GM21447 (cell line): ENCODE data around the gene ATP8B4.

Experiments
- ATAC-seq: cut with Tn5 transposase; IDR thresholded peaks from one replicate; pipeline ENCODE4 v1.9.1; 2021; ENCODE audit not compliant: unreplicated experiment

ATP8B4 gene

DNA sequence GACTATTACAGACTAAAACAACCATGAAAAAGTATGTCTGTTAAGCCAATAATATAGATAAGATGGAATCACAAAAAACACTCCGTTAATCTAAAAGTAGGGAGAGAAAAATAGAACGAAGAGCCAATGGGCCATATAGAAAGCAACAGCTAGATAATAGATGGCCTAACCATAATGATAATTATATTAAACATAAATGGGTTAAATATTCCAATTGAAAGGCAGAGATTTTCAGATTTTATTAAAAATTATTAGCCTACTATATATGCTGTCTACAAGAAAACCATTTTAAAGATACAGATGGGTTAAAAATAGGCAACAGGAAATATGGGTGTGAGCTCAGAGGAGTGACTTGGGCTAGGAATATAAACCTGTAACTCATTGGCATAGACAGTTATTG is 76.3 kb downstream of the ATP8B4 start:
- no peak for ATAC-seq

DNA sequence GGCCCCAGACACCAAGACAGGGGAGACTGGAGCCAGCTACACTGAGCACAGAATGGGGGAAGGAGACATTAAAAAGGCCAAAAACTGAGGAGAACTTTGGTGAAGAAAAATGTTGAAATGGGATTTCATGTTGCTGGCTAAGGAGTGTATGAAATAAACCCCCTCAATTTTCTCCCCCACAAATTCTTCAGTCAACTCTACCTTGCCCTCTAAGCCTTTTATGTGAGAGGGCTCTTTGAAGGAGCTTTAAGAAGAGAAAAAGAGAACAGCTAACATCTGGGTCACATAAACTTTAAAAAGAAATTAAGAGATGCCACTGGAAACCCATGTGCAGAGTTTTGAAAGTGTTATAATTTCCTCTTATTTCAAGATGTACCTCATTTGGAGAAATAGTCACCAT is 88.6 kb downstream of the ATP8B4 start:
- no peak for ATAC-seq

DNA sequence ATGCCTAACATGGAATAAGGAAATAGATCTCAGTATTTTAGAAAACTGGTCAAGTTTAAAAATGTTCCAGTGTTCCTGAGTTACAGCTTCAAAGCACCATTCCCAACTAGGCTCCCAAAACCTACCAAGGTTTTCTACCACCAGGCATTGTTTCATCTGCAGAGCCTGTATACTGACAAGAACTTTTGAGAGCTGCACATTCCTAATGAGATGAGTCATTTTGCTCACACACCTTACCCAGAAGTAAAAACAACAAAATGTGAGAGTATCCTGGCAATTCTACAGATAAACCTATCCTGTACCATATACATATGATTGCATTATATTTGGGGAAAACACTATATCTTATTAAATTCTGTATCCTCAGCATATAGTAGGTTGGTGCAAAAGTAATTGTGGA is 90.7 kb downstream of the ATP8B4 start:
- ATAC-seq, result no peak

DNA sequence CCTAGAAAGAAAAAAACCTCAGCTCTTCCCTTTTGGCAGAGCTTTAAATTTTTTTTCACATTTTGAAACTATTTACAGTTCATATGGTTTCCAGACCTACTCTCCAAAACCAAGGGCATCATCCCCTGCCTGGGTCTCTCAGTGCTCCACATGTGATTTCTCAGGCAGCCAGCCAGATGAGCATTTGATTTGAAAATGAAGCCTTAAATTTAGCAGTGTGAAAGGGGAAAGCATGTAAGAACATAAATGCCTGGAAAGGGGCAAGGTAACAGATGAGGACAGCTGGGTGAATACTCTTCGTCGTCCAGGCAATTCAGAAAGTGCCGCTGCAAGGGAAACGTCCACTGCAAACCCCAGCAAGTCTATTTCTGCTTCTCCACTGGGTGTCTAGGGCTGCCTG is 94.8 kb downstream of the ATP8B4 start:
- no peak for ATAC-seq

DNA sequence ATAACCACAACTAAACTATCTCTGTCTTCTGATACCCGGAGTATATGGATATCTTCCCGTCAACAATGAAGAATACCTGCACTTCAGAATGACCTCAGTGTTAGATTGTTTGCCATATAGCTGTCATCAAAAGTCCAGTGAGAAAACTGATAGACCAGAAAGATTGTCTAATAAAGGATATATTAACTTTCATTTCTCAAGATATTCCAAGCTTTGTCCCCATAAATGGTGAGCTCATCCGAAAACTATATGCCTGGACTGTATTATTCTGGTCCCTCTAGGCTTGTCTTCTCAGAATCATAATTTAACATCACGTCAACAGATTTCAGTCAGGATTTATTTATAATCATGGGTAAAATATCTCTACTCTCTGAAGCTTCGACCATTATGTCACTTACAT is 100.5 kb downstream of the ATP8B4 start:
- ATAC-seq, result no peak

DNA sequence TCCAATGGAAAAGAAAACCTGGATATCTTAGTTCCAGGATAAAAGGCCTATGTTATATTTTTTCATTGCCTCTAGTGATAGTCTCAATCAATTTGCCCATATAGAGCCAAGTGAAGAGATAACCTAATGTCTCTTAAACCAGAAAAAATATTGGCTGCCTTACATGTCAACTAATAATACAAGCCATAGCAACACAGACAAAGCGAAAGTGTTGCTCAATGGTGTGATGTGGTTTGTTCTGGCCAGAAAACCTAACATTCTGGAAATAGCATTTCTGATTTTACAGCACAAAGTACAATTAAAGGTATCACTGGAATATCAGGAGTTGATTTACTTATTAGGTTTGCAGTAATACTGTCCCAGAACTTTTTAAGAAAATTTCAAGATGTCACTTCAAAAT is 101.5 kb downstream of the ATP8B4 start:
- no peak for ATAC-seq

DNA sequence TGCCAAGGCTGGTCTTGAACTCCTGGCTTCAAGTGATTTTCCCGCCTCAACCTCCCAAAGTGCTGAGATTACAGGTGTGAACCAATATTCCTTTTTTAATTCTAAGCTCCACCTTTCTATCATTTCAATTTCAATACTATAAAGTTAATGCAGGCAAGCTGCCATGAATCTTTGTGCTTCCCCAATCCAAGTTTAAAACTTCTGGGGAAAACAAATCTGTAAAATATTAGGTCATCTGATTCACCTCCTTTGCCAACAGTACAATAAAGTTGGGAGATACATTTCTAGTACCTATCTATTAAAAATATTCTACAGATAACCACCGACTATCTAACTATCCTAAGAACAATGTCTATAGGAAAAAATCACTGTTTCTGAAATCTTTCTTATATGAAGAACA is 102.1 kb downstream of the ATP8B4 start:
- no peak for ATAC-seq

DNA sequence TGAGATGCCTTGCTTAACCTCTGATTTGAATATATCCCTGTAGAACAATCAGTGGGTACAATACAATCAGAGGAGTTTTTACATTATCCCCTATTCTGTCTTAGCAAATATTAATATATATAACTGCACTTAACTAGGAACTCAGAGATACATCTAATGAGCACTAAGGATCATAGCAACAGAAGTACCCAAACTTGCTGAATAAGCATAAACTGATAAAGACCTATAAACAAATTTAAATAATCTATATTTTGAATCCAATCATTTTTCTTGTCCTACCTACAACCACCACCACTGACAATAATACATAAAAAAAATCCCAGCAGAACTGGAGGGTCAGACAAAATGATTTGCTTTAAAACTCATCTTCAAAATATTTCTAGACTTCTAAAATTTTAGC is 106.2 kb downstream of the ATP8B4 start:
- ATAC-seq, result no peak

DNA sequence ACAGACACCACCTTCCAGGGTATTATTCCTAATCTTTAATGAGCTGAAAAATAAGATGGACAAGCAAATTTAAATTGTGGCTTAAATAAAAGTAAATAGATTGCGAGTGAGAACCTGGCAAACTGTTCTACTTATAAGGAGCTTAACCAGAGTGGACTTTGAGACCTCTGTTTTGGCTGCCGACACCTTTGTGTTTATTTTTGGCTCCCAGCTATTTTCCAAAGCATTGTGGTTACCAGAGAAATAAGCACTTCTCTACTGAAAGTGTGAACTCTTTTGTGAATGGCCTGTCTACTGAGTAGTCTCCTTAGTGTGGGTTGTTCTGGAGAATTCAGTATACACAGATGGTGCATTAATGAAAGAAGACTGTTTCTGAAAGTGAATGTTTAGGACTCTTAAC is 109.4 kb downstream of the ATP8B4 start:
- ATAC-seq, result no peak

DNA sequence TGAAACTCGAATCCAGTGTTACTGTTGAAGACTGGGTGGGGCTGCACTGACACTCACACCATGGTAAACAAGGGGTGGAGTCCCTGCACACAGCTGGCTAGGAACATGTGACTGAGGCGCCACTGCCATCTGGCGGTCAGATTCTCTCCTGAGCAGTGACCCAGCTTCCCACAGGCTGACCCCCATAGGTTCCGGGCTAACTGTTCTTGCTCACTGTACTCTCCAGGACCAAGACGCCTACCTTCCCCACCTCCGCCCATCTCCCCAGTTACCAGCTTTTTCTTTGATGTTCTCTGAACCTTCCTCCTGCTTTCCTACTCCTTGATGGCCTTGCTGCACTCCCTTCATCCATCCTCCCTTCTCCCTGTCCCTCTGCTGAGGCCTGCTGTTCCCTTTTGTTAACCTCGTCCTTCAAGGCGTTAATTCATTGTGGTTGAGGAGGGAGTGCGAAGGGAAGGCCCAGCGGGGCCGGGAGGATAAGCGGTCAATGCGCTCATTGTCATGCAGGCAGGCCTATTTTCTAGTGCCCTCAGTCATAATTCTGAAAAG is 115.2 kb downstream of the ATP8B4 start:
- peak; percentile 100 for ATAC-seq

DNA sequence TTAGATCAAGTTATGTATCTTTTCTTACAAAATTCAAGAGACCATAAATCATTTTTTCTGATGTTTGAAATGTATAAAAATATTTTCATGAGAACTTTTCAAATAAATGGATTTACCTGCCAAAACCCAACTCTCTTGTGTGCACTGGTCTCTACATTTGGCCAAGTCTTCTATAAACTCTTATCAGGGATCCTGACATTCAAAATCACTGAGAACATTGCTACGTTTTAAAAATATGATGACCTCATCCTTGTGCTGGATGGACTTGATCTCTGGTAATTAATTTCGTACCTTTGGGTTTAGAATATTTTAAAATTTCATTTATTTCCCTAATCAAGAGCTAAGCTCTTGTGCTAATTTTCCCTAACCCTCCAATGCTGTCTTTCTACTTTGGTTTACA is 127.4 kb downstream of the ATP8B4 start:
- ATAC-seq, result no peak

DNA sequence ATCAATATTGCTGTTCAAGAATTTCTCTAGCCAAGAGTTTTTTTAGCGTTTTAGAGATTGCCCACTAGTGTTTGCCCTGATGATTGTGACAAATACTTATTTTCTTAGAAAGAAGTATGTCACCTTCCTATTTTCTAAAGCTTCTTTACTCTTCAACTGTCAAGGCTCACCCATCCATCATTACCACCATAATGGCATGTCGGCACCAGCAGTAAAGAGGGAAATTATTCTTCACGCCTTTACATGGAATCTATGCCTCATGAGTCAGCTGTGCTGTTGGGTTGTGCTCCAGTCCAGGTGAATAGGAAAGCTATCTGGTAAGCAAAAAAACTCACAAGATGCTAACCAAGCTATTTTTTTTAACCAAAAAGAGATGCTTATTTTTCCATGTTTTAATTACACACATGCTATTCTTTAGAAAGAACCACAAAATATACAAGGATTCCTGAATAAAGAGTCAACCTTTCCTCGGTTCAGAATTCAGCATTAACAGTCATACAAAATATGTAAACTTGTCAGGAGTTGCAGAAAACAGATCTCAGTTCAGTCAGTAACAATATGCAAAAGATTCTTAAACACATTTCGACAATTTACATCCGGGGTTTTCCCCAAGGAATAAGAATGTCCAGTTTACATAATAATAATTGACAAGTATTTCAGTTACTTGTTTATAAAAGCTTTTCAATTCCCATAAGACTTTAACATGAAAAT is 128.0 kb downstream of the ATP8B4 start:
- no peak for ATAC-seq

DNA sequence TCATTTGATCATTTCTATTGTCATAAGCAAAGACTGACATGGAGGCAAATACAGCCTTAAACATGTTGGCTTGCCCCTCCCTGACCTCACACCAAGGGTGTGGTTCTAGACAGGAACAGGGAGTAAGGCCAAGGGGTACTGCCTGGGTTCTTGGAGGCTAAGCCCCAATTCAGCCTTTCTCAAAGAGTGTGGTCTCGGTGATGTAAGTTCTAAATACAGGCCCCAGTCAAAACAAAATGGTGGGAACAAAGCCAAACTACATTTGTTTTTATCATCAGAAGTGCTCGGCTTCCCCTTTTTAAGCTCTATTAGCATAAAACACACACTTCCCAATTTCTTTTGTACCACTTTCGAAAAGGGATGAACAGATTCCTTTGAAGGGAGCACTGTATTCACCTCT is 129.5 kb downstream of the ATP8B4 start:
- ATAC-seq, result no peak

DNA sequence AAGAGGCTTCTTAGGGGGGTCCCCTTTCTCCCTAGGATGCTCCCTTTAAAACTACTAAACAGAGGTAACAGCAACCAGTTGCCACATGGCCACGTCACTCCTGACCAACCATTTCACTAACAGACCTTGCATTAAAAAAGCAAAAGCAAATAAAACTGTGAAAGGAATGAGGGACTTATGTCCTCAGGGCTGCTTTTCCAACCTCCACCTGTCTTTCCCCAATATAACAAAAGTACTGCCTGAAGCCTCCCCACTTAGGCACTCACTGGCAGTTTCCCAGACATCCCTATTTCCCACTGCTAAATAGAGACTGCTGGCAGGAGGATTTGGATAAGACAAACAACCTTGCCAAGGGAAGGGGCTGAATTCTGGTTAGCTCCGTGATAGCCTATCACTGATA is 130.3 kb downstream of the ATP8B4 start:
- no peak for ATAC-seq

DNA sequence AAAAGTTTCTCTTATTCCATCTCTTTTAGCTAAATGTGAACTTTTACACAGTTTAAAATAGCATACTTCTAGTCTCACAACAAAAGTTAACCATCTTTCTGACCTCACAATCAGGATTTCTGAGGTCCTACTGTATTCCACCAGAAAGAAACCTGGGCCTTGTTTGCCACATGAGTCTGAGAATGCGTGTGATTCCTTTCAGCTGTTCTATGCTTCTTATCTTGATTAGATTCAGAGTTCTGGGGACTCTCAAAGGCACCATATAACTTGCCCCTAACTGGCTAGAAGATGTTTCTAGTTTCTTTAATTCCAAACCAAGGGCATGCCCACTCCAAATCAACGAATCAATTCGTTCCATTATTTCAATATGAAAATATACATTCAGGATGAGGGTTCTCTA is 131.1 kb downstream of the ATP8B4 start:
- no peak for ATAC-seq

DNA sequence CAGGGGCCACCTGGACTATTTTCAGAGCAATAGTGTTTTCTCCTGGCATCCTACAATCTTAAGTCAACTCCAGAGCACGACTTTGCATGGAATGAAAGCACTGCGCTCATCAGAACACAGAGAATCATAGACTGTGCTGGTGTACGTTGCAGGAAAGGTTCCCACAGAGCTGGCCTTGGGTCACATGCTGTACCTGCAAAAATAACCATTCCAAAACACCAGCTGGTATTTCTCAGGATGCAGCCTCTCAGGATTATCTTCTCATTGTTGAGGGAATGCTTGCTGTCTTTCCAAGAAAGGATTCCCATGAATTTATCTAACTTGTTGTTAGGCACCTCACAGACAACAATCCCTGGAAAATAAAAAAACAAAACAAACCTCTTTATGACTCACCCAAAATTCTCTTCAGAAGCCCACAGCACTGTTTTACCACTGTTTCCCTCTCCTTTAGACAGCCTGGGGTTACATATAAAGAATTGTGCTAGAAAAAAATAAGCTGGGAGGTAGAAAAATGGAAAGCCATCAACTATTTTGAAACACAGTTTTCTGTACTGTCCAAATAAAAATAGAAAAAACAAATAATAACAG is 131.7 kb downstream of the ATP8B4 start:
- ATAC-seq, result no peak

DNA sequence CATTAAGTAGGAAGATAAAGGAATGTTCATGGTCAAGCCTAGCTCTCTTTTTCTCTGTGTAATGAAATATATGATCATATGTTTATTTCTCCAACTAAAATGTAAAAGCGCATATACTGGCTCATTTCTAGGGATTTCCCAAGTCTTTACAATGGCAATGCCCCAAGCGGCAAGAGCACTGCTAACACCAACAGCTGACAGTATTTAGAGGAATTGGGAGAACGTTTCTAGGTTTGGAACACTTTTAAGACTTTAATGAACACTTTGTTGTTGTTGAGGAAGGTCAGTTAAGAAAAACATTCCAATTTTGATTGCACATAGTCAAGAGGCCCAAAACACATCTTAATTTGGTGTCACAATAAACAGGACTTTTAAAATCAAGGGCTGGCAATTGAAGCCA is 132.7 kb downstream of the ATP8B4 start:
- ATAC-seq, result no peak

DNA sequence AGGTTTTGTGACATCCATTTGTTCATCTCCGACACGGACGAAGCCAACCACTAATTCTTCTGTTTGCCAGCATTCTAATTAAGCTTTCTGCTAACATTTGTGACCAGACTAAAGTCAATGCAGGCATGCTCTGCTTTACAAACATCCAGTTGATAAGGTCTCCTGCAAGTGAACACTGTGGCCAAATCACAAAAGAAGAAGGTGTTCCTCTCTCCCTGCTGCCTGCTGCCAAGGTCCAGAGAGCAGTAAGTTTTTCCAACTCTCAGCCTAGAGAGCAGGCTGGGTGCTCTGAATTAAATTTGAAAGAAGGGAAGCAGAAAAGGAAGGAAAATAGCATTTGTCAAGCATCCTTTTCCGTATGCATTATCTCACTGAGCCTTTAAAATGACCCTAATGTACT is 133.6 kb downstream of the ATP8B4 start:
- no peak for ATAC-seq

DNA sequence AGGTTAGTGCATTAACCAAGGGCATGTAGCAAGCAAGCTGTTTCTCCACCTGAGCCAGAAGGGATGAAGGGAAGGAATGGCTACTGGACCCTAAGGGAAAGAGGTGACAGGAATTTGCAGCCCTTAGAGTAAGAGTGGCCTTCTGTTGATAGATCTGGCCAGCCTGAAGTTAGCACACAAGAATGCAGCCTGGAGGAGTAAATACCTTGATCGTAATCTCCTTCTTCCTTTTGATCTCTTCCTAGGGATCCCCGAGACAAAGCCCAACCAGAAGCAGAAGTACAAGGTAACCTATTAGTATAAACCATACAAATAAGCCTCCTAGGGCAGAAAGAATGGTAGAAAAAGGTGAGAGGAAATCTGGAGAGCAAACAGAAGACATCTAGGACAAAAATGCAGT is 134.6 kb downstream of the ATP8B4 start:
- ATAC-seq, result no peak

DNA sequence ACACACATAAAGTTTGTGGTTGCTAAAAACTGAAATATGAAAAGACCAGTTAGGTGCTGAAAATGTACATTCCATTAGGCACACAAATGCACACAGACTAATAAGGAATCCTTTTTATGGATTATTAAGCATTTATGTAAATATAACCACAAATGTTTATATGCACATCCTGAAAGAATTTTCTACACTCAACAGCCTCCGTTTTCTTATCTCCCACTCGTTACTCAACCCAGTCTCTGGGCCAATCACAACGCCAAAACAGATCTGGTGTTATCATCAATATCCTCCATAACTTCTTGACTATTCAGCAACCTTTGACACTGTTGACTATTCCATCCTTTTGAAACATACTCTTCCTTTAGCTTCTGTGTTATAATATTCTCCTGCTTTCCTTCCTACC is 136.4 kb downstream of the ATP8B4 start:
- no peak for ATAC-seq

DNA sequence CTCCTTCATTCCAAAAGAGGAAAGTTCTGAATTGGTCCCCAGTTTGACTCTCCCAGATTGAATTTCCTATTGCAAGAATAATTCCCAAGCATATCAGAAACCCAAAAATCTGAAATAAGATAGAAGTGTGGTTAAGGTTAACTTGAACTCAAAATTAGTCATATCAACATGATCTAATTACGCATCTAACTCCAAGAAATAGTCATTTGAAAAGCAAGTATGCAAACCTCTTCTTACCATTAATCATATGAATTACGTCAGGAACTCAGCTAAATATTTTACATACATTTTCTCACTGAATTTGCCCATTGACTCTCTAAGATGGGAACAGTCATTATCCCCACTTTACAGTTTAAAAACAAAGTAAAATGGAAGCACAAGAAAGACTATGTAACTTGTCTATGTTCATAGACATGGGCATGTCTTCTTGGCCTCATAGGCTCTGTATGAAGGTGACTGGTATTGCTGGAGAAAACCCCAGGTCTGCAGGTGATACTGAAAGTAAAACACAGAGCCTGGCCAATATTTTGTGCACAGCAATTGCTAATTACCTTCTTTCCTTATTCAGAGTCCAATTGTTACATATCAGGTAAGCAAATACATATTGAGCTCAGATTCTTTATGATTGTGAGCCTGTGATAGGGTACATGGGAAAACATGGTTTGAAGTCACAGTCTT is 139.2 kb downstream of the ATP8B4 start:
- no peak for ATAC-seq

DNA sequence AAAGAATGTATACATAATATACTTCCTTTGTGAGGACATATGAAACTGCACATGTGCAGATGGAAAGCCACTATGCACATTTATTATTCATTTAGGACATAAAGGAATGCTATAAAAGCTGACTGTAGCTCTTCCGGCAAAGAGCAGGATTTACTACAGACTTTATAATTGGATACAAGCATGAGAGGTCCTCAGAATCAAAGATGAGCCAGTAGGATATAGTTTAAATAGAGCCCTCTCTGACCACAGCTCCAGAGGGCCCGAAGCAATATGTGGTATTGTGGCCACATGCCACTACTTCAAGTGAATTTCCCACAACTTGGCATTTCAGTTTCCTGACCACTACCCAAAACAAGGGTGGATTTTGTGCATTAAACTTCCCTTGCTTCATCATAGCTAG is 140.9 kb downstream of the ATP8B4 start:
- ATAC-seq, result no peak
